SK-N-SH (cell line): ENCODE results near the gene FAM118A. TPM values are rescaled to one million over a fixed set of nuclear protein-coding genes. Genes with fewer than 3 reads are reported as not detected.
A peak's percentile ranks its signal among the peaks of the same experiment; 100 is the strongest.

Experiments used
- CTCF ChIA-PET: fragments of 300-600, 350-600 bp; formaldehyde crosslinking; extraction: SDS; loops from one replicate; lab custom pipeline; 2021; lab: Yijun Ruan, JAX
- POLR2A ChIA-PET: fragments of 350-600 bp; sonication (Branson Sonifier 250); formaldehyde crosslinking; extraction: SDS; loops from one replicate; lab custom pipeline; 2020; ENCODE audit warnings: antibody characterized with exemption, inconsistent platforms; lab: Yijun Ruan, JAX
- DNase-seq: peaks from one replicate; pipeline ENCODE4 v3.0.0; 2012
- H2AFZ ChIP-seq: fragments of 200-600 bp; sonication (generic); 2 replicates; pipeline ENCODE4 v1.8.1; 2016; ENCODE audit warnings: antibody characterized with exemption, mild to moderate bottlenecking, low read depth
- H3F3A ChIP-seq: fragments of 200-600 bp; sonication (generic); replicated peaks from 2 replicates; pipeline ENCODE3; 2016; ENCODE audit warnings: antibody characterized with exemption, mild to moderate bottlenecking; ENCODE audit not compliant: insufficient read depth
- H3K27ac ChIP-seq, 2 experiments: fragments of 200-500 bp in 1 of 2; fragments of 200-600 bp in 1 of 2; sonication (Bioruptor generic) in 1 of 2; sonication (generic), shearing (Covaris generic) in 1 of 2; 2 replicates each; pipeline versions ENCODE4 v1.5.1 to v1.6.1; 2014 to 2016; ENCODE audit warnings: low read depth in 2 of 2, inconsistent platforms in 1 of 2, low read length in 1 of 2, mild to moderate bottlenecking in 1 of 2, mixed read lengths in 1 of 2
- H3K27me3 ChIP-seq: fragments of 200-600 bp; sonication (generic), shearing (Covaris generic); 2 replicates; pipeline ENCODE4 v1.6.1; 2016; ENCODE audit warnings: mixed run types; ENCODE audit not compliant: insufficient read depth
- H3K36me3 ChIP-seq, 2 experiments: fragments of 200-500 bp in 1 of 2; fragments of 200-600 bp in 1 of 2; sonication (Bioruptor generic) in 1 of 2; sonication (generic) in 1 of 2; replicated peaks in 1 of 2; 2 replicates each; pipeline versions ENCODE3 to v1.5.1; 2014 to 2016; ENCODE audit warnings: low read length in 1 of 2, mild to moderate bottlenecking in 1 of 2; ENCODE audit not compliant: insufficient read depth in 2 of 2, control insufficient read depth in 1 of 2
- H3K4me1 ChIP-seq, 2 experiments: fragments of 200-500 bp in 1 of 2; fragments of 200-600 bp in 1 of 2; sonication (Bioruptor generic) in 1 of 2; sonication (generic), shearing (Covaris generic) in 1 of 2; 2 replicates each; pipeline versions ENCODE4 v1.5.1 to v1.6.1; 2014 to 2016; ENCODE audit warnings: low read depth in 1 of 2, low read length in 1 of 2, mixed run types in 1 of 2; ENCODE audit not compliant: insufficient read depth in 2 of 2, control insufficient read depth in 1 of 2
- H3K4me2 ChIP-seq: fragments of 200-600 bp; sonication (generic), shearing (Covaris generic); 2 replicates; pipeline ENCODE4 v1.6.1; 2017; ENCODE audit warnings: mixed run types
- H3K4me3 ChIP-seq, 2 experiments: fragments of 200-500 bp in 1 of 2; fragments of 200-600 bp in 1 of 2; sonication (Bioruptor generic) in 1 of 2; sonication (generic), shearing (Covaris generic) in 1 of 2; 2 replicates each; pipeline versions ENCODE4 v1.5.1 to v1.8.1; 2014 to 2016; ENCODE audit warnings: low read depth in 2 of 2, inconsistent platforms in 1 of 2, low read length in 1 of 2, mild to moderate bottlenecking in 1 of 2, mixed read lengths in 1 of 2, moderate library complexity in 1 of 2
- H3K79me2 ChIP-seq: fragments of 200-600 bp; sonication (generic); 2 replicates; pipeline ENCODE4 v1.8.1; 2017; ENCODE audit warnings: mild to moderate bottlenecking; ENCODE audit not compliant: insufficient read depth
- H3K9ac ChIP-seq: fragments of 200-600 bp; sonication (generic); 2 replicates; pipeline ENCODE4 v1.6.1; 2017; ENCODE audit warnings: mixed run types
- H3K9me2 ChIP-seq: fragments of 200-600 bp; sonication (generic); 2 replicates; pipeline ENCODE4 v1.6.1; 2017; ENCODE audit warnings: mixed run types
- H3K9me3 ChIP-seq: fragments of 200-600 bp; sonication (generic); 2 replicates; pipeline ENCODE4 v1.6.1; 2017; ENCODE audit warnings: mixed run types, mild to moderate bottlenecking, moderate library complexity
- H4K20me1 ChIP-seq: fragments of 200-600 bp; sonication (generic); 2 replicates; pipeline ENCODE4 v1.6.1; 2017; ENCODE audit warnings: mild to moderate bottlenecking, mixed run types; ENCODE audit not compliant: insufficient read depth
- CHD2 ChIP-seq: fragments of 150-350 bp; IDR thresholded peaks from 2 replicates; pipeline ENCODE4 v1.6.1; 2018; ENCODE audit warnings: low read length; ENCODE audit not compliant: partially characterized antibody
- ELF1 ChIP-seq: IDR thresholded peaks from 2 replicates; pipeline ENCODE4 v1.4.0; 2012
- GATA2 ChIP-seq: sonication (generic); formaldehyde crosslinking; IDR thresholded peaks from 2 replicates; pipeline ENCODE4 v1.5.0; 2020; ENCODE audit warnings: mild to moderate bottlenecking, missing genetic modification reagents
- NFIC ChIP-seq: IDR thresholded peaks from 2 replicates; pipeline ENCODE4 v1.4.0; 2012; ENCODE audit warnings: borderline replicate concordance
- TEAD4 ChIP-seq: IDR thresholded peaks from 2 replicates; pipeline ENCODE4 v1.4.0; 2012; ENCODE audit warnings: mild to moderate bottlenecking, borderline replicate concordance; ENCODE audit not compliant: insufficient read depth
- WGBS: methylation state at CpG from one replicate; pipeline ENCODE4 v1.1.6; 2017; ENCODE audit warnings: low lambda C conversion rate; 5-methylcytosine and 5-hydroxymethylcytosine counted together
- polyA plus RNA-seq, 3 experiments: library from polyadenylated mRNA; depleted of rRNA; stranded (reverse); fragments of >200 nt; gene quantifications; 2 replicates each; pipeline ENCODE4 v1.2.3, GENCODE V29; 2012
- TF ChIP-seq, protein P1 (sequence below): IDR thresholded peaks from 2 replicates; pipeline ENCODE4 v1.4.0; 2012; ENCODE audit warnings: low read depth, borderline replicate concordance
- TF ChIP-seq, protein P2 (sequence below): IDR thresholded peaks from 2 replicates; pipeline ENCODE4 v1.4.0; 2012; ENCODE audit warnings: low read depth, borderline replicate concordance

FAM118A gene
- polyA plus RNA-seq, 1 of the 3 experiments (the other 2 are of a cell fraction): 11.3 TPM

DNA sequence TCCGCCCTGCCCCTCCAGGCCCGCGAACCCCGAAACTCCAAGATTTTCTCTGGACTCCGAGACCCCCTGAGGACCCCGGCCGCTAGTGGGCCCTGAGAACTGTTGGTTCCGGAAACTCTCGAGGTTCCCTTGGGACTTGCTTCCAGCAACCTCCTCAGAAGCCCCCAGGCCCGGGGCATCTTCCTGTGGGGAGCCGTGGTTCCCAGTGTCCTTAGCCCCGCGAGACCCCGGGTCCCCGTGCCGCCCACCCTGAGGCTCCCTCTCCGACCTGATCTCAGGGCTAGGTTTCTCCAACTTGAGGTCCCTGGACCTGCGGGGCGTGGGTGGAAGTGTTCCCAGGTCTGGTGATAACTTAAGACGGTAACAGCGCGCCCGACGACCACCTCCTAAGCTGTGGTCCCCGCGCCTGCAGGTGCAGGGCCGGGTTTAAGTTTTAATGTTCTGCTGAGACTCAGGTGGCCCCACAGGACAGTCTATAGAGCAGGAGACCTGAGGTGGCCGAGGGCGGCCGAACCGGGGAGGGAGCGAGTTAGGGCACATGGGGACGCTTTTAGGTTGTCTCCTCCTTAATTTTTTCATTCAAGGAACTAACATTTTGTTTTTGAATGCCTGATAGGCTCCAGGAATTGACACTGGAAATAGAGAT, 720 bp downstream of the FAM118A start:
- peak overlapping the region; percentile 53 to 77; a peak in 2 of 4 replicates for H3K27ac ChIP-seq
- H3K9ac ChIP-seq: peak overlapping the region; percentile 84
- H3K4me2 ChIP-seq: peak overlapping the region; percentile 99
- H3K4me1 ChIP-seq: peaks cover 0 to 49% of the 10 kb centered on the region in 2 experiments; a peak in 2 of 4 replicates
- no peaks in the 10 kb centered on the region for H3F3A ChIP-seq
- ChIA-PET POLR2A (interaction anchor here (0.6 kb wide), 1 partner anchor 181 kb away, joined by 4 read pairs; no protein-coding TSS in a partner anchor), CTCF (interaction anchor here (0.6 to 1.0 kb wide), 3 partner anchors 18 to 243 kb away, joined by 3 read pairs; no protein-coding TSS in a partner anchor)
- no peaks in the 10 kb centered on the region for H3K27me3 ChIP-seq
- H3K36me3 ChIP-seq: no peaks in the 10 kb centered on the region
- peaks cover 42% of the 10 kb centered on the region for H3K79me2 ChIP-seq
- no peak for TF ChIP-seq NFIC
- TF ChIP-seq, protein P1, sequence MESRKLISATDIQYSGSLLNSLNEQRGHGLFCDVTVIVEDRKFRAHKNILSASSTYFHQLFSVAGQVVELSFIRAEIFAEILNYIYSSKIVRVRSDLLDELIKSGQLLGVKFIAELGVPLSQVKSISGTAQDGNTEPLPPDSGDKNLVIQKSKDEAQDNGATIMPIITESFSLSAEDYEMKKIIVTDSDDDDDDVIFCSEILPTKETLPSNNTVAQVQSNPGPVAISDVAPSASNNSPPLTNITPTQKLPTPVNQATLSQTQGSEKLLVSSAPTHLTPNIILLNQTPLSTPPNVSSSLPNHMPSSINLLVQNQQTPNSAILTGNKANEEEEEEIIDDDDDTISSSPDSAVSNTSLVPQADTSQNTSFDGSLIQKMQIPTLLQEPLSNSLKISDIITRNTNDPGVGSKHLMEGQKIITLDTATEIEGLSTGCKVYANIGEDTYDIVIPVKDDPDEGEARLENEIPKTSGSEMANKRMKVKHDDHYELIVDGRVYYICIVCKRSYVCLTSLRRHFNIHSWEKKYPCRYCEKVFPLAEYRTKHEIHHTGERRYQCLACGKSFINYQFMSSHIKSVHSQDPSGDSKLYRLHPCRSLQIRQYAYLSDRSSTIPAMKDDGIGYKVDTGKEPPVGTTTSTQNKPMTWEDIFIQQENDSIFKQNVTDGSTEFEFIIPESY: no peak
- TF ChIP-seq CHD2: no peak
- no peak for TF ChIP-seq TEAD4
- TF ChIP-seq GATA2: no peak
- WGBS: 22% methylated on average over 25 of the region's 33 CpGs
- H4K20me1 ChIP-seq: no peaks in the 10 kb centered on the region
- no peaks in the 10 kb centered on the region for H3K9me2 ChIP-seq
- H2AFZ ChIP-seq: peak overlapping the region; percentile 75; the same call in 1 of the 2 replicates
- no peaks in the 10 kb centered on the region for H3K9me3 ChIP-seq
- no peak for DNase-seq
- peak overlapping the region; percentile 81 to 90 for H3K4me3 ChIP-seq

- no peak for DNase-seq
- Histone ChIP-seq H3K4me1 (peaks cover 0 to 55% of the 10 kb centered on the region in 2 experiments; a peak in 2 of 4 replicates), H3K79me2 (peaks cover 48% of the 10 kb centered on the region), H3K4me3 (peak overlapping the region; percentile 81 to 90), H3K9me2 (no peaks in the 10 kb centered on the region), H3K4me2 (peak overlapping the region; percentile 99), H3K36me3 (no peaks in the 10 kb centered on the region), H3F3A (no peaks in the 10 kb centered on the region), H3K9me3 (no peaks in the 10 kb centered on the region), H3K27me3 (no peaks in the 10 kb centered on the region), H3K9ac (peak overlapping the region; percentile 84), H3K27ac (no peak overlapping the region), H2AFZ (no peak overlapping the region), H4K20me1 (no peaks in the 10 kb centered on the region)
- 80% methylated on average over 13 of the region's 14 CpGs for WGBS
- TF ChIP-seq, protein P2, sequence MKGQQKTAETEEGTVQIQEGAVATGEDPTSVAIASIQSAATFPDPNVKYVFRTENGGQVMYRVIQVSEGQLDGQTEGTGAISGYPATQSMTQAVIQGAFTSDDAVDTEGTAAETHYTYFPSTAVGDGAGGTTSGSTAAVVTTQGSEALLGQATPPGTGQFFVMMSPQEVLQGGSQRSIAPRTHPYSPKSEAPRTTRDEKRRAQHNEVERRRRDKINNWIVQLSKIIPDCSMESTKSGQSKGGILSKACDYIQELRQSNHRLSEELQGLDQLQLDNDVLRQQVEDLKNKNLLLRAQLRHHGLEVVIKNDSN: no peak
- no peak for TF ChIP-seq ELF1
- POLR2A ChIA-PET: interaction anchor here (0.6 kb wide), 1 partner anchor 180 kb away, joined by 4 read pairs; no protein-coding TSS in a partner anchor
- CTCF ChIA-PET: interaction anchor here (0.6 to 1.0 kb wide), 4 partner anchors 18 to 242 kb away, joined by 3 read pairs; no protein-coding TSS in a partner anchor
Measured at GRCh38 chr22:45310977-45311531, 1.3 kb downstream of the FAM118A start.
